Keratinocyte (primary cell): ENCODE data around the gene RNU6-9.

Experiments used
- EZH2 ChIP-seq: IDR thresholded peaks from one replicate; pipeline ENCODE4 v1.6.1; 2012; ENCODE audit warnings: inconsistent platforms, mild to moderate bottlenecking, low read length, moderate library complexity
- TF ChIP-seq, protein P1 (sequence below), 3 experiments: IDR thresholded peaks in 1 of 3; conservative IDR thresholded peaks in 1 of 3; optimal IDR thresholded peaks in 1 of 3; 2 replicates in 2 of 3; 3 replicates in 1 of 3; pipeline versions ENCODE3 to v1.5.1; 2011; ENCODE audit warnings: low read length in 3 of 3, mild to moderate bottlenecking in 3 of 3, moderate library complexity in 2 of 3, control low read depth in 1 of 3, inconsistent platforms in 1 of 3; ENCODE audit not compliant: insufficient read depth in 2 of 3; ENCODE audit errors: extremely low read depth in 1 of 3

DNA sequence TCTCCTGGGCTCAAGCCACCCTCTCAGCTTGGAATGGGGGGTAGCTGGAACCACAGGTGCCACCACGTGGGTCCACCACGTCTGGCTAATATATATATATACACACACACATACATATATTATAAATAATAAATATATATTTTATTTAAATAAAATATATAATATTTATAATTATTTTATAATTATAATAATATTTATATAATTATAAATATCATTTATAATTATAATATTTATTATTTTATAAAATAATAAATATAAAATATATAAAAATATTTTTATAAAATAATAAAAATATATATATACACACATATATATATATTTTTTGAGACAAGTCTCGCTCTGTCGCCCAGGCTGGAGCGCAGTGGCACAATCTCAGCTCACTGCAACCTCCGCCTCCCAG is 38.7 kb upstream of the RNU6-9 start:
- TF ChIP-seq, protein P1, sequence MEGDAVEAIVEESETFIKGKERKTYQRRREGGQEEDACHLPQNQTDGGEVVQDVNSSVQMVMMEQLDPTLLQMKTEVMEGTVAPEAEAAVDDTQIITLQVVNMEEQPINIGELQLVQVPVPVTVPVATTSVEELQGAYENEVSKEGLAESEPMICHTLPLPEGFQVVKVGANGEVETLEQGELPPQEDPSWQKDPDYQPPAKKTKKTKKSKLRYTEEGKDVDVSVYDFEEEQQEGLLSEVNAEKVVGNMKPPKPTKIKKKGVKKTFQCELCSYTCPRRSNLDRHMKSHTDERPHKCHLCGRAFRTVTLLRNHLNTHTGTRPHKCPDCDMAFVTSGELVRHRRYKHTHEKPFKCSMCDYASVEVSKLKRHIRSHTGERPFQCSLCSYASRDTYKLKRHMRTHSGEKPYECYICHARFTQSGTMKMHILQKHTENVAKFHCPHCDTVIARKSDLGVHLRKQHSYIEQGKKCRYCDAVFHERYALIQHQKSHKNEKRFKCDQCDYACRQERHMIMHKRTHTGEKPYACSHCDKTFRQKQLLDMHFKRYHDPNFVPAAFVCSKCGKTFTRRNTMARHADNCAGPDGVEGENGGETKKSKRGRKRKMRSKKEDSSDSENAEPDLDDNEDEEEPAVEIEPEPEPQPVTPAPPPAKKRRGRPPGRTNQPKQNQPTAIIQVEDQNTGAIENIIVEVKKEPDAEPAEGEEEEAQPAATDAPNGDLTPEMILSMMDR (optimal IDR thresholded peaks at IDR 0.05 in 1 of 3, IDR thresholded peaks at IDR 0.05 in 1 of 3, conservative IDR thresholded peaks at IDR 0.05 in 1 of 3; ENCODE audit: extremely low read depth in 1 of 3, insufficient read depth in 2 of 3, low read length in 3 of 3), result no peak
- no peak for TF ChIP-seq EZH2
